GM23248 (cell line): Measurements from ENCODE around the gene NFIC. TPM values are rescaled to one million over a fixed set of nuclear protein-coding genes. Genes with fewer than 3 reads are reported as not detected.
"Not testable (repeated sequence)": the region's sequence is repeated elsewhere in the genome, so short reads cannot be mapped to it uniquely, and the experiment has no call there.

Source experiments
- DNase-seq: peaks from one replicate; pipeline ENCODE4 v3.0.0-alpha.2; 2015
- H2AFZ ChIP-seq: fragments of 200-600 bp; sonication (generic); 2 replicates; pipeline ENCODE4 v1.6.1; 2016; ENCODE audit warnings: antibody characterized with exemption
- H3F3A ChIP-seq: fragments of 200-600 bp; sonication (generic); 2 replicates; pipeline ENCODE4 v1.6.1; 2016; ENCODE audit warnings: mild to moderate bottlenecking, antibody characterized with exemption, mixed run types; ENCODE audit not compliant: insufficient read depth
- H3K27ac ChIP-seq: fragments of 200-600 bp; sonication (generic); 2 replicates; pipeline ENCODE4 v1.5.1; 2016; ENCODE audit warnings: mild to moderate bottlenecking
- H3K27me3 ChIP-seq: fragments of 200-600 bp; sonication (generic); replicated peaks from 2 replicates; pipeline ENCODE4 v1.6.1; 2016; ENCODE audit warnings: mild to moderate bottlenecking; ENCODE audit not compliant: insufficient read depth
- H3K36me3 ChIP-seq: fragments of 200-600 bp; sonication (generic); 2 replicates; pipeline ENCODE4 v1.6.1; 2016; ENCODE audit warnings: low read depth, mild to moderate bottlenecking
- H3K4me1 ChIP-seq: fragments of 200-600 bp; sonication (generic); 2 replicates; pipeline ENCODE4 v1.6.1; 2016; ENCODE audit warnings: mild to moderate bottlenecking; ENCODE audit not compliant: insufficient read depth
- H3K4me2 ChIP-seq: fragments of 200-600 bp; sonication (generic); one replicate; pipeline ENCODE4 v1.6.1; 2016; ENCODE audit warnings: mild to moderate bottlenecking; ENCODE audit not compliant: unreplicated experiment
- H3K4me3 ChIP-seq: fragments of 200-600 bp; sonication (generic); 2 replicates; pipeline ENCODE4 v1.5.1; 2016; ENCODE audit warnings: mild to moderate bottlenecking
- H3K79me2 ChIP-seq: fragments of 200-600 bp; sonication (generic); 2 replicates; pipeline ENCODE4 v1.6.1; 2016; ENCODE audit warnings: mild to moderate bottlenecking; ENCODE audit not compliant: insufficient read depth
- H3K9ac ChIP-seq: fragments of 200-600 bp; sonication (generic); 2 replicates; pipeline ENCODE4 v1.6.1; 2016; ENCODE audit warnings: mild to moderate bottlenecking
- H3K9me2 ChIP-seq: fragments of 200-600 bp; sonication (generic); 2 replicates; pipeline ENCODE4 v1.6.1; 2016; ENCODE audit warnings: mixed run types, mild to moderate bottlenecking, moderate library complexity; ENCODE audit not compliant: insufficient read depth
- H3K9me3 ChIP-seq: fragments of 200-600 bp; sonication (generic); one replicate; pipeline ENCODE4 v1.6.1; 2017; ENCODE audit warnings: low read depth
- H4K20me1 ChIP-seq: fragments of 200-600 bp; sonication (generic); 2 replicates; pipeline ENCODE4 v1.6.0; 2016; ENCODE audit not compliant: insufficient read depth
- EZH2 ChIP-seq: fragments of 200-600 bp; sonication (generic); IDR thresholded peaks from 2 replicates; pipeline ENCODE4 v1.6.1; 2018; ENCODE audit warnings: antibody characterized with exemption, mild to moderate bottlenecking; ENCODE audit not compliant: insufficient read depth, poor library complexity, severe bottlenecking
- EZH2phosphoT487 ChIP-seq: fragments of 200-600 bp; sonication (generic); IDR thresholded peaks from 2 replicates; pipeline ENCODE4 v1.6.1; 2018; ENCODE audit warnings: antibody characterized with exemption, moderate library complexity, mild to moderate bottlenecking, low read depth; ENCODE audit not compliant: insufficient read depth
- WGBS, 2 experiments: methylation state at CpG; one replicate each; pipeline ENCODE4 v1.1.6; 2015 to 2017; ENCODE audit warnings: low lambda C conversion rate in 2 of 2, low coverage in 1 of 2; ENCODE audit errors: missing lambda C conversion rate in 2 of 2; 5-methylcytosine and 5-hydroxymethylcytosine counted together
- in situ Hi-C: fragments of 300-500 bp; cut with MboI; formaldehyde crosslinking; loops from 2 replicates; pipeline ENCODE4 v1.15.0; 2020
- polyA plus RNA-seq: library from polyadenylated mRNA; unstranded; fragments of >200 nt; fragmentation: Nextera tagmentation; extraction: Ambion mirVana; gene quantifications from 2 replicates; pipeline ENCODE4 v1.2.1, GENCODE V29; 2016
- total RNA-seq: library from RNA; depleted of rRNA; stranded (reverse); fragments of >200 nt; shearing (Covaris generic); gene quantifications from 2 replicates; pipeline ENCODE4 v1.2.3, GENCODE V29; 2014

Gene NFIC
- total and polyA plus RNA-seq, 2 experiments from 2014 or later: 50.4 to 108 TPM

DNA sequence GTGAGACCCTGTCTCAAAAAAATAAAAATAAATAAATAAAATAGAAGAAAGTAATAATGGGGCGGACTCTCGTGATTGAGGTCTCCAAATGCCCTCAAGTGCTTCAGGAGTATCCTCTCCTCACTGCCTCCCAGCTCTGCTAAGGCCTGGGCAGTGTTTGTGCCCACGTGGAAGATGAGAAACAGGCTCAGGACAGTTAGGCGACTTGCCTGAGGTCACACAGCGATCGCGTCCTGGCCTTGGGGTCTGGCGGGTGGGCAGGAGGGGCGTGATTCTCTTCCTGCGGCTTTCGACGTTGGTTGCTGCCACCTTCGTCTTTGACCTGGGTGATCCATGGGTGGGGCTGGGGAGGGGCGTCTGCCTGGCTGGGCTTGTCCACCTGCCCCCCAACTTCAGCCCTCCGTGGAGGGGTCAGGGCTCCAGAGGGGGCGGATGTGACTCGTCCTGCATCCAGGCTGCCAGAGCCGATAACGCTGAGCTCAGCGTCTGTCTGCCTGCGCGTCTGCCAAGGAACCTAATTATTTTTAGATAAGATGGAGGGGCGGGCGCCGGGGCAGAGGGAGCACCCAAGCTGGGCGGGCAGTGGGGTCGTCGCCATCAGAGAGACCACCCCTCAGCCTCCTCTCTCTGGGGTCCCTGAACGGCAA, 56.9 kb downstream of the NFIC start:
- no peak overlapping the region for H3K9ac ChIP-seq
- peaks cover 6% of the 10 kb centered on the region; the same call in 1 of the 2 replicates for H3K36me3 ChIP-seq
- H3K4me1 ChIP-seq: peaks cover 6% of the 10 kb centered on the region; the same call in 1 of the 2 replicates
- H3K79me2 ChIP-seq: peaks cover 99% of the 10 kb centered on the region
- H3K27ac ChIP-seq: no peak overlapping the region
- no peaks in the 10 kb centered on the region for H3K9me2 ChIP-seq
- peaks cover 9% of the 10 kb centered on the region; the same call in 1 of the 2 replicates for H3F3A ChIP-seq
- no peak overlapping the region for H2AFZ ChIP-seq
- no peak overlapping the region for H3K4me2 ChIP-seq
- no peaks in the 10 kb centered on the region for H3K9me3 ChIP-seq
- in situ Hi-C loops: no loop called here
- WGBS, 2 experiments: 56 to 73% methylated on average over 19 to 29 of the region's 29 CpGs
- H3K27me3 ChIP-seq: no peaks in the 10 kb centered on the region
- DNase-seq: peak; percentile 42
- no peaks in the 10 kb centered on the region for H4K20me1 ChIP-seq
- TF ChIP-seq EZH2phosphoT487: no peak
- no peak for TF ChIP-seq EZH2
- H3K4me3 ChIP-seq: no peak overlapping the region

DNA sequence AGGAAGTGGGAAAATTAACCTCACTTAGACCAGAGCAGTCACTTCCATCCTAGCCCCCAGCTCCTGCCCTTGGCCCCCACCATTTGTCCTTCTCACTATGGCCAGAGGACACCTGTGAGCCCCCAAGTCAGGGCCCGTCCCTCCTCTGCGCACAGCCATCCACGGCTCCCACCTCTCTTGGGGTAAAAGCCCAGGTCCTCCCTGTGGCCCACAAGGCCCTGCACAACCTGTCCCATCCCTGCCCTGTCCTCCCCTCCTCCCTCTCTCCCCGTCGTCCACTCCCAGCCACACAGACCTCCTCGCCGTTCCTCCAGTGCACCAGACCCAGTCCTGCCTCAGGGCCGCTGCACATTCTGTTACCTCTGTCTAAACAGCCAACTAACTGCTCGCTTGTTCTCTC, 60.0 kb downstream of the NFIC start:
- DNase-seq: no peak
- Histone ChIP-seq H3K36me3 (peaks cover 6% of the 10 kb centered on the region; the same call in 1 of the 2 replicates), H3K27me3 (no peaks in the 10 kb centered on the region), H3K79me2 (peaks cover 79% of the 10 kb centered on the region), H3K4me3 (no peak overlapping the region), H2AFZ (no peak overlapping the region), H4K20me1 (no peaks in the 10 kb centered on the region), H3K9me2 (no peaks in the 10 kb centered on the region), H3F3A (peaks cover 26% of the 10 kb centered on the region), H3K9ac (no peak overlapping the region), H3K4me1 (peaks cover 22% of the 10 kb centered on the region), H3K9me3 (no peaks in the 10 kb centered on the region), H3K4me2 (no peak overlapping the region), H3K27ac (no peak overlapping the region)
- 81 to 86% methylated on average over 9 of the region's 9 CpGs for WGBS, 2 experiments
- TF ChIP-seq EZH2 (no peak), EZH2phosphoT487 (no peak)
- in situ Hi-C loops: no loop called here

DNA sequence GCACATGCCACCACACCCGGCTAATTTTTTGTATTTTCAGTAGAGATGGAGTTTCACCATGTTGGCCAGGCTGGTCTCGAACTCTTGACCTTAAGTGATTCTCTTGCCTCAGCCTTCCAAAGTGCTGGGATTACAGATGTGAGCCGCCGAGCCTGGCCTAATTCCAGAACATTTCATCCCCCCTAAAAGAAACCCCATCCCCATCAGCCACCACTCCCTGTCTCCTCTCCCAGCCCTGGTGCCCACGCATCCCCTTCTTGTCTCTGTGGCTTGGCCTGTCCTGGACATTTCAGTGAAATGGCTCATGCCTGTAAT, 63.9 kb downstream of the NFIC start:
- 38 to 47% methylated on average over 5 of the region's 5 CpGs for WGBS, 2 experiments
- Histone ChIP-seq H3K36me3 (peaks cover 13% of the 10 kb centered on the region), H3K4me2 (peak overlapping the region; percentile 22), H3F3A (peaks cover 27% of the 10 kb centered on the region), H3K4me1 (peaks cover 27% of the 10 kb centered on the region), H3K9ac (peak overlapping the region; percentile 61), H3K27ac (peak overlapping the region; percentile 86), H3K79me2 (peaks cover 74% of the 10 kb centered on the region)
- H3K4me3 ChIP-seq, H3K9me3 ChIP-seq, H3K27me3 ChIP-seq, H2AFZ ChIP-seq, H3K9me2 ChIP-seq, in situ Hi-C loops, H4K20me1 ChIP-seq: not testable (repeated sequence)
- peak; percentile 54 for DNase-seq

DNA sequence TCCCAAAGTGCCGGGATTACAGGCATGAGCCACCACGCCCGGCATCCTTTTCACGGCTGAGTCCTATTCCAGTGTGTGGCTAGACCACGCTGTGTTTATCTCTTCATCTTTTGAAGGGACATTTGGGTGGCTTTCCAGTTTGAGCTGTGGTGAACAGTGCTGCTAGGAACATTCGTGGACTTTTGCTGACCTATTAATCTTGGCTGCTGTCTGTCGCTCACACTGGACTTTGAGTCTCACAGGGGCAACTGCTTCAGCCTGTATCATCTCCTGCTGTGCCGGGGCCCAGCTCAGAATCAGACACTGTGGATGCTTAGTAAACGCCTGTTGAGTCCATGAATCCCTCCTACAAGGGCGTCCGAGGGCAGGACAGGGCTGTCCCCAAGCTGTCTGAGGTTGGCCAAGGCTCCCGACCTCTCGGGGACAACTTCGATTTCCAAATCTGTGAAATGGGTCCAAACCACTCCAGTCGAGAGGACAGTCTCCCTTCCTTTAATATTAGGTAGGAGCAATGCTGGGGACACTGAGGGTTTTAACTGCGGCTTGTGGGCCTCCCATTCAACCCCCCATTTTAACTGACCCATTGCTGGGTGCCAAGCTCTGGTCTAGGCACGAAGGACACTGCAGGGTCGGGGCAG, 65.5 kb downstream of the NFIC start:
- Histone ChIP-seq H2AFZ (no peak overlapping the region), H3K4me2 (no peak overlapping the region), H3K9me2 (no peaks in the 10 kb centered on the region), H3K4me1 (peaks cover 27% of the 10 kb centered on the region), H3K79me2 (peaks cover 68% of the 10 kb centered on the region), H3K9me3 (no peaks in the 10 kb centered on the region), H3F3A (peaks cover 31% of the 10 kb centered on the region), H3K4me3 (no peak overlapping the region), H4K20me1 (no peaks in the 10 kb centered on the region), H3K9ac (no peak overlapping the region), H3K27ac (no peak overlapping the region), H3K36me3 (peaks cover 18% of the 10 kb centered on the region), H3K27me3 (no peaks in the 10 kb centered on the region)
- TF ChIP-seq EZH2phosphoT487: no peak
- no peak for TF ChIP-seq EZH2
- in situ Hi-C loops: no loop called here
- 68 to 69% methylated on average over 18 of the region's 18 CpGs for WGBS, 2 experiments
- DNase-seq: no peak
